Measurements from ENCODE around the gene LOXL4.

GRCh38 chr10:98299341-98299740 is 31.3 kb upstream of the LOXL4 start:
- TF ChIP-seq, protein P1, sequence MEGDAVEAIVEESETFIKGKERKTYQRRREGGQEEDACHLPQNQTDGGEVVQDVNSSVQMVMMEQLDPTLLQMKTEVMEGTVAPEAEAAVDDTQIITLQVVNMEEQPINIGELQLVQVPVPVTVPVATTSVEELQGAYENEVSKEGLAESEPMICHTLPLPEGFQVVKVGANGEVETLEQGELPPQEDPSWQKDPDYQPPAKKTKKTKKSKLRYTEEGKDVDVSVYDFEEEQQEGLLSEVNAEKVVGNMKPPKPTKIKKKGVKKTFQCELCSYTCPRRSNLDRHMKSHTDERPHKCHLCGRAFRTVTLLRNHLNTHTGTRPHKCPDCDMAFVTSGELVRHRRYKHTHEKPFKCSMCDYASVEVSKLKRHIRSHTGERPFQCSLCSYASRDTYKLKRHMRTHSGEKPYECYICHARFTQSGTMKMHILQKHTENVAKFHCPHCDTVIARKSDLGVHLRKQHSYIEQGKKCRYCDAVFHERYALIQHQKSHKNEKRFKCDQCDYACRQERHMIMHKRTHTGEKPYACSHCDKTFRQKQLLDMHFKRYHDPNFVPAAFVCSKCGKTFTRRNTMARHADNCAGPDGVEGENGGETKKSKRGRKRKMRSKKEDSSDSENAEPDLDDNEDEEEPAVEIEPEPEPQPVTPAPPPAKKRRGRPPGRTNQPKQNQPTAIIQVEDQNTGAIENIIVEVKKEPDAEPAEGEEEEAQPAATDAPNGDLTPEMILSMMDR (IDR thresholded peaks at IDR 0.05 in 4 of 5, conservative IDR thresholded peaks at IDR 0.05 in 1 of 5), result no peak
- TF ChIP-seq POLR2A (IDR thresholded peaks at IDR 0.05), result no peak
